Inferior parietal cortex (tissue), 1 donor: ENCODE measurements around the gene THEM4.

Experiments
- DNase-seq: peaks from one replicate; pipeline ENCODE4 v3.0.0-alpha.2; 2016; ENCODE audit errors: extremely low spot score

The THEM4 gene

DNA sequence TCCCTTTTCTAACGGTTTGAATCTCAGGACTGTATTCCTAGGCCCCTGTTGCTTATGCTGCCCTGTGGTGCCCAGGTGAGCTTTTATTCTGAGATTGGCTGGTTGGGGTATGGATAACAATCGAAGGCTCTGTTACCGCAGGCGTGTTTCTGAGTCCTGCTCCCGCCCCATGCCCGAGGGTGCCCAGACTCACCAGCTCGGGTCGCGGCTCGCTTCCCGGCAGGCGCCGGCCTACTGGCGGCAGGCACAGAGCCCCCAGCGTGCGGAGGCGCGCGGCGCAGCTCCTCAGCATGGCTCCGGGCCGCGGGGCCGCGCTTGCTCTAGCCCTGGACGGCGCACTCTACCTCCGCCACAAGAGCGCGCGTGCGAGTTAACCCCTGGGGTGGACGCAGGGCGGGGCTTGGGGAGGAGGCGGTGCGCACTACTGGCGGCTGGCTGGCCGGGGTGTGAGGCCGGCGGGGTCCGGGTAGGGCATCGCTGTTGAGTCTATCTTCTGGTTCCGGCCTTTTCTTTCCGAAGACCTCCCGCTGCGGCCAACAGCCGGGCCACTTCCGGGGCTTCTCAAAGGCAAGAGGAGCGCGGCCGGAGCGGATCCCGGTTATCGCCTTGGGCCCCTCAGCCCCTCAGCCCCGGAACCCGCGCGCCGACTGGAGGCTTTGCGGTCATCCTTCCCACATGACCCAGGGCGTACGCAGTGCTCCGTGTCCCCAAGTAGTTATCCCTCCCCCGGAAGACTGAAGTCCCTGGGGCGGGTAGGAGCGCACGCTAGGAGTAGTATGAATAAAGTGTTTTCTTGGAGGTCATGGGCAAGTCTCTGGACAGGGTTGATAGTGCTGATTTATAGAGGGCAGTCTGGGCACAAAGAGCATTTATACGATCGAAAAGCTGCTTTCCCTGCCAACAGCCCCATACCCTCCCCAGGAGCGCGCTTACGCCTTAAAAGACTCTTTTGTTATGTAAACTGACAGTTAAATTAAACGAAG is at the start of gene THEM4:
TSS of gene THEM4 (minus strand) at position 345 of the 983 bp plus-strand sequence. CDS start at position 292, 53 bp downstream.
- DNase-seq = peak; percentile 89

DNA sequence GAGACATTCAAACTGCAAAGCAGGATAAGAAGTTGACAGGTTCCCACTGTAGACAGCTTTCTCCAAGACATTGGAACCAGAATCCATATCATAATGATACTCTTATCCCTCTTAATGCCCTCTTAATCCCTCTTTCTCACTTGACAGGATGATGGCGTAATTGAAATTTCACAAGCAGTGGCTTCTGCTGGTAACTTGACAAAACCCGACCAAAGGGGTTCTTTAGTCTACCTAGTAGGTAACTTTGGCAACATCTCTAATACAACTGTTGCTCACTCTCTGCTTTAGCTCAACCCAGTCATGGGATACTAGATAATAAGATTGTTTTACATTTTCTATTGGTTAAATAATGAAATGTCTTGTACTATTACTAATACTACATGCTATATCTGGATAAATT is 49.6 kb upstream of the THEM4 start:
- DNase-seq = no peak

DNA sequence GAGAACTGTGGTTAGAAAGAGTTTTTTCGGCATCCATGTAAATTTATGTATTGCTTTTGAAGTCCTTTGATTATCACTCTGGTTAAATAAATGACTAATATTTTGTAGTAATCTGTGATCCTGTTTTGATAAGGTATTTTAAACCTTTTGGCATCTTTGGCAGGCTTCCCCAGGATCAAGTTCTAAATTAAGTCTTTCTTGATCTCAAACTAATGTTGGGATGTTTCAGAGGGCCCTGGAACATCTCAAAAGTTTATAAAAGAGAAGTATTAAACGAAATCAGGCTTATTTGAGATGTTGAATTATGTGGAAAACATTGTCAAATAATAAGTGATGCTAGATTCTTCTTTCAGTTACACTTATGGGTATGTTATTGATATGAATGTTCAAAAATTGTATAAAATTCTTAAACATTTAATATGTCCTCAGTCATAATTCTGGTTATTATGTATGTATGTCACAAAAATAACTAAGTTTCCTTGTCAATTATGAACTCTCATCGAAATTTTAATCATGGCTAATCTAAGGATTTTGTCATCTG is 47.7 kb upstream of the THEM4 start:
- DNase-seq = no peak

DNA sequence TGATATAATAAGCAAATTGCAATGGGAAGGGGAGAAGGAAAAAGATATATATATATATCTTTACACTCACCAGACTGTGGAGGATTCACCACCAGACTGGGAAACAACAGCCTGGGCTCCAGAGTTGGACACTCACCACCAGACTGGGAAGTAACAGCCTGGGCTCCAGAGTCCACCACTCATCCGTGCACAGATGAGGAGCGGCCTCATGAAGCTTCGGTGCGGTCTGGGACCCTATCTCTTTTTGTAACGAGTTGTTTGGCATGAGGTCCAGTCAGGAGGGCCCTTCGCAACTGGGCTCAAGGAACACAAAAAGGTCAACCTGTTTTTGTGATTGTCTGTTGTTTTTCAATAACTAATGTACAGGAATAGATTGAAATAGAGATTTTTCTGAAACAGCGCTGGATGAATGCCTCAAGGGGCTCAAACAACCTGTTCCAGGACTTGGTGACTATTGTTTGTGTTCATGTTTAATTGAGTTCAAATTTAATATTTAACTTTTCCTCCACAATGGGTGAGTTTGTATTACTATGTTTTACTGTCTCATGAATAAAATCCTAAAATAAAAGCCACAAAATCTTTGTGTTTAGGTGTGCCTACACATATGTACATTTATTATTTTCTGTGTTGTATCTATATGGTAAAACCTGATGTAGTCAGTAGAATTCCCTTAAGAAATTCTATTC is 44.2 kb upstream of the THEM4 start:
- no peak for DNase-seq

DNA sequence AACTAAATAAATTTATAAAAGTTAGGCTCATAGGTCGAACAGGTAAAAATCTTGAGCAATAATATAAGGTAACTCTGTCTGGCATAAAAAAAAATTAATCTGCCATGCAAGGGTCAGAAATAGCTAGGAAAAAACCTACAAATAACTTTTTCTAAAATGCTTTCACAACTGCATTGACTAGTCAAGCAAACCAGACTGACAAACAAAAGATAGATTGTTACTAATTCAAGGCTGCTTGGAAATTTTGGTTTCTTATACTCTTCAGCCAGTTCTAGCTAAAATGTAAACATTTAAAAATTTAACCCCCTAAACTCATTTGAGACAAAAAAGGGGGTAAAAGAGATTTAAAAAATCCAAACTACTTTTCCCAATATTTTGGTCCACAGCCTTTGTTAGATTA is 43.5 kb upstream of the THEM4 start:
- DNase-seq = no peak

DNA sequence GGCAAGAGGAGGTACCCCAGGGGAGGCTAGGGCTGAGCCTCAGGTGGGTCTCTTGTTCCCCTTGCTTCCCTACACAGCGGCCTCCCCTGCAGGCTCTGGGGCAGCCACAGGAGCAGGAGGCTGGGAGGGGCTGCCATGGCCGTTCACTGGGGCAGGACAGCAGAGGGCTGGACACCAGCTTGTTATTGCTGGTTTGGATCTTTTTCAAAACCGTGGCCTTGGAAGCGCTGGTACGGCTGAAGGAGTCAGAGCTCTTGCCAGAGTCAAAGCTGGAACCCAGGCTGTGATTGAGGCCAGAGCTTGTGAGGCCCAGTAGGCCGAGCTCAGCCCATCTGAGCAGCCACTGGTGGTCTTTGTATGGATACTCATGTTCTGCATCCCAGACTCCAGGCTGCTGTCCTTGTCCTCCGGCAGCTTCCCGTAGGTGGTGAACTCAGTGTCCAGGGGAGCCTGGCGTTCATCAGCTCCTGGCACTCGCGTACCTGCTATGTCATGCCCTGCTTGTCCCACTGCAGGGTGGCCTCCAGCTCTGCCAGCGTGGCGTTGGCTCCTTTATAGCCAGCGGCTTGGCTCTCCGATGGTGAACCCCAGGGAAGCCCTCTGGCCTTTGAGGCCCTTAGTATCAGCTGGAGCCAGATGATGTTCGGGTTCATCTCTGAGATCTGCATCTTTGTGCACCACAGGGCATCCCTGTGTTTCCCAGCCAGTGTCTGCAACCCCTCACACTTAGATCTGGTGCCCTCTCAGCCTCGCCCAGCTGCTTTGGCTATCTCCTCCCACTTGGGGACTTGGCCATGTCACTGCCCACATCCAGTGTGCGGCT is 40.3 kb upstream of the THEM4 start:
- no peak for DNase-seq

DNA sequence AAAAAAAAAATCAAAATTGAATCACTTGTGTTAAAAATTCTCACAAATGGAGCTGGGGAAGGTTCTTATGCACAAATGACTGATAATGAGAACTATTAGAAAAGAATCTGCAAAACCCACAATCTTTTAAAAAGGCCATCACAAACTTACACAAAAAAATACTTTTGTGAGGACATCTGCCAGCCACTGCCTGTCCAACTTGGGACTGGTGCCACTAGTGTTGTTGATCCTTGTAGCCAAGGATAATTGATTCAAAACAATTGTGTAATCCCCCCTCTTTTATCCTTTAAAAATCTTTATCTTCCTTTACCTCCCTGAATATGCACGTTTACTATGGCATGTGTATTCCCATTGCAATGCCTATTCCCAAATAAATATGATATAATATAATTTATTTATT is 39.2 kb upstream of the THEM4 start:
- no peak for DNase-seq

DNA sequence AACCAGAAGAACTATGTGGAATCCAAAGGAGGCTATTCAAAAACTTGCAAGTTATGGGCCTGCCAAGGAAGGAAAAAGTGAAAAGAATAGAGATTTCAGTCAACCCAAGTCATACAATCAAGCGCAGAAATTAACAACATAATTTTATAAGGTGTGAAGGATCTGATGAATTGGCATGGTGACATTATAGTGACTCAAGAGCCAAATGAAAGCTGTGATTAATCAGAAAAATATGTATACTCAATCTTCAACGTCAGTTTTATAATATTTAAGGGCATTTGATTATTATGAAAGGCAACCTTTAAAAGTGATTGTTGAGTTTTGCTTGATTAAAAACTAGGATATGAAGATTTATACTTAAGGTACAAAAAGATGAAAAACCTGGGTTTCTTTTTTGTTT is 37.8 kb upstream of the THEM4 start:
- no peak for DNase-seq

DNA sequence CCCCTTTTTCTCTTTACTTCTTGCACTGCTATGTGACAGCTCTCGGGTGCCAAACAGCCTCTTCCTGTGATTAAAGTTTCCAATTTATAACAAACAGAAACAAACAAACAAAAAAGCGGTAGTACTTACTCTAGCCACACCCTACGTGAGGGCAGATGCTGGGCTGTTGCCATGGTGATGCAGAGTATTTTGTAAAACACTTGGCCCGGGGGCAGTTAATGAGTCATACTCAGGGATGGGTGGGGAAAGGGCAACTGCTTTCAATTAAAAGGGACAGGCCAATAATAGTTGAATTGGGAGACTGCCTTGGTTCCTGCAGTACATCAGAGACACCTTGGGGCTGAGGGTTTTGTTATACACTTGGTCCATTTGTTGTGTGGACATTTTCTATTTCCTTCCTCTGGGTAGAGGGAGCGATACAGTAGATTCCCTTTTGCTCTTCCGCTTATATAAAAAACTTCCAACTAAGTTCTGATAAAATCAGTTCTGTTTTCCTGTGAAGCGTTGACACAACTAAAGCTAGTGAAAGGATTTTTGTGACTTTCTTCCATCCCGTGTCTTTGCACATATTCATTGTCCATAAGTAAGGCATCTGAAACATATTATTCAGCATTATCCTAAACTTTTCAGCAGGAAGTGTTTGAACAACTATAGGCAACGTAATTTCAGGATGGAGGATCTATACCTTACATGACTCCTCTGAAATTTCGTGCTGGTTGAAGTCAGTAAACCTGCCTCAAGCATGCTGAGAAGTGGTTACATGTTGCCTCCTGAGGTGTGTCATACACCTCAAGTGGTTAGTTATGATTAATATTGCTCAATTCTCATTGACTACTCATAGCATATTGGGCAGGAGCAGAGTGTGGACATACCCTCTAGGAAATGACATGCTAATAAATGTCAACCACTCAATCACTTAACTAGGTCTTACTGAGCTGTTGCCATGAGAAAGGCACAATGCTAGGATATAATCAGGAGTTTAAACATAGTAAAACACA is 36.7 kb upstream of the THEM4 start:
- peak; percentile 13 for DNase-seq

DNA sequence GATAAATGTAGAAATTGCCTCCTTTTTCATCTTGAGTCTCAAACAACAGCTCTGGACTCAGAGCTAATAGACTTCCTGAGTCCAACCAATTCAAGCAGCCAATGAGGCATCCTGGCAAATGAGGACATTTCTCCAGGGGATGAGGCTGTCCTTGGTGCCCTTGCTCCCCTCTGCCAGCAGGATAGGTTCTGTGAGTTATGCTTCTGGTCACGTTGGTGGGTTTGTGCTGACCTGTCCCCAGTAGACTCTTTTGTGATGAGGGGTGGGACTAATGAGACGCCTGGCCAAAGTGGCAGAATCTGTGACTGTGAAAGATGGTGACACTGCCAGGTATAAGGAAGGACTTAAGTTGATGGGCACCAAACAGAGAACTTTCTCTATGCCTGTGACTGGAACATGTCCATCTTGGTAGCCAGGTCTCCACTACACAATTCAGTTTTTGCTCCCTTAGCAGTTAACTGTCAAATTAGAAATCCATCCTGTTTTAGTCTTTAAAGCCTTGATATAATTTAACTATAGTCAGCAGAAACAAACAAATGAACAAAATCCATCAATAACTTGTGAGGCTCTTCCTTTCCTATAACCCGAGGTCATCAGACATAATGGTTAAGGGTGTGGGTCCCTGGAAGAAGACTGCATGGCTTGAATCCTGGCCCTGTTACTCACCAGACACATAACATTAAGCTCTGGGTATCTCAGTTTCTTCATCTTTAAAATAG is 35.7 kb upstream of the THEM4 start:
- no peak for DNase-seq

DNA sequence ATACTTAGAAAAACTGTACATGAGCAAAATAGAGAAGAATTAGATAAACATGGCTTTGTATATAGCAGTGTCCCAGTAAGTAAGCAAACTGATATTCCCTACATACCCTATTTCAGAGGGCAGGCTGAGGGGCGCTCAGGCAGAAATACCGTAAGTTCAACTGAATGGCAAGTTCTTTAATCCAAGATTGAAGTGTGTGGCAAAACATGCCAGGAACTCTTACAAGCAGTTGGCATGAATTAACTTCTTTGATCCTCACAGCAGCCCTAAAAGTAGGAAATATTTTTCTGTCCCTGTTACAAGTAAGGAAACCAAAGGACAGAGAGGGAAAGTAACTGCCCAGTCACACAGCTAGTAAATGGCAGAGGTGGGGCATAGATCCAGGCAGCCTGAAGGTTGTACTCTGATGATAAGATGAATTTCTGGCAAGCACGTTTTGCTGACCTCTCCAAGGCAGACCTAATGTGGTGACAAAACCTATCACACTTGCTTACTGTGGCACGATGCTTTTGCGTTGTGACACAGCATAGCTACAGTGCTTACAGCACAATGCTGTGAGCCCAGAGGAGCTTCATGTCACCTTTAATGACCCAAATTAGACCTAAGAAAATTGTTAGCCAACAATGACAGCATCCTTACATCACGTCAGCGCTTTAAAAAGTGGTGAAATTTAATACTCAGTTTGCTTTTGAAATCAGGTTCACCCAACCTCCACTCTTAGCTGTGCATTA is 35.0 kb upstream of the THEM4 start:
- DNase-seq = no peak

DNA sequence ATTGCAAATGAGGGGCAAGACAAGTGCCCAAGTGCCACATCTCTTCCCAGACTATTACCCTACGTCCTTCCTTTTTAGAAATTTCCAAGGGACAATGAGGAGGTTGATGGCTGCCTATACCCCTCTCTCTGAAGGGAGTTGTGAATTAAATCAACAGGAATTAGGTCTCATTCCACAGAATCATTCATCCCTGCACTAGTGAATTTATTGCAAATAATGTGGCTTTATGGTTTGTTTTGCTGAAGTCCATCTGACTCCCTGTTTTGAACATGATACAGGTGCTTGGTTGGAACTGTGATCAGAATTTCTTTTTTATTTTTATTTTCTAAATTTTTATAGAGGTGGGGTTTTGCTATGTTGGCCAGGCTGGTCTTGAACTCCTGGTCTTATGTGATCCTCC is 34.3 kb upstream of the THEM4 start:
- no peak for DNase-seq

DNA sequence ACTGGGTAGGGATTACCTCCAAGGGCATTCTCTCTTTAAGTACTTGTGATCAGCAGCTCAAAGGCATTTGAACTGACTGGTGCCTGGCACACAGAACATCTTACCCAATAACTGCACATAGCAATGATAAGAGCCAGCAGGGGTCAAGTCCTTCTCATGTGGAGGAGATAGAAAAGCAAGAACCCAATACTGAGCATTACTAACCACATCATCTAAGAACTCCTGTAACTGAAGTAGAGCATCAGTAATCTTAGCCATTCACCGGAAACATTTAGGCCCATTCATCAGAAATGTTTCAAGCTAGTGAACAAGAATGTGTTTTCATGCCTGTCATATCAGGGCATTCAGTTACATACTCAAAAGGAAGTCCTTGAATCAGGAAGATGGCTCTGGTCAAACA is 33.6 kb upstream of the THEM4 start:
- no peak for DNase-seq

DNA sequence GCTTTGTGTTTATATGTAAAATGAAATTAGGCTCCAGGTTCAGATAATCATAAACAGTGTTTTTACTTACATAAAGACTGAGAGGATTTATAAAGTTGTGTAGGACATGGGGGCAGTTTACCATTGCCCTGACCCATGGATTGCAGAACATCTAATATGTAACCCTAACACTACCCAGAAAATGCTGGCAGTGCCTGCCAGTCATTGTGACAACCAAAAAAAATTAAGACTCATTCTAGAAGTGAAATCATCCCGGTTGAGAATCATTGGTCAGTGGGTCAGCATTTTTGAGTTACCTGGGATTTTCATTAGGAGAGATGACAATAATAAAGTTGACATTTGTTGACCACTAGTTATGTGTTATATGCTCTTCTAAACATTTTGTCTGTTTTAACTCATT is 31.2 kb upstream of the THEM4 start:
- DNase-seq = no peak

DNA sequence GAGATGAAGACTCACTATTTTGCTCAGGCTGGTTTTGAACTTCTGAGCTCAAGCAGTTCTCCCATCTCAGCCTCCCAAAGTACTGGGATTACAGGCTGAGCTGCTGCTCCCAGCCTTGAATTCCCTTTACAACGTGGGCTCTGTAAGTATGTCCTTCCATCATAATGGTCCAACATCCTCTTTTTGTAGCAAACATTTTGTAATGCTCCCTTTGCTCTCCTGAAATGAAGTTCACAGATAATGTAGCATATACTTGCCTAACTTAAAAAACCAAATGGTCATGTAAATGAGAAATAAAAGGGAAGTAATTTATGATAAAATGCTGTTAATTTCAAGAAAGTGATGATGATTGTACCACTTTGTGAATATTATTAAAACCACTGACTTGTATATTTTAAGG is 30.5 kb upstream of the THEM4 start:
- DNase-seq = no peak

DNA sequence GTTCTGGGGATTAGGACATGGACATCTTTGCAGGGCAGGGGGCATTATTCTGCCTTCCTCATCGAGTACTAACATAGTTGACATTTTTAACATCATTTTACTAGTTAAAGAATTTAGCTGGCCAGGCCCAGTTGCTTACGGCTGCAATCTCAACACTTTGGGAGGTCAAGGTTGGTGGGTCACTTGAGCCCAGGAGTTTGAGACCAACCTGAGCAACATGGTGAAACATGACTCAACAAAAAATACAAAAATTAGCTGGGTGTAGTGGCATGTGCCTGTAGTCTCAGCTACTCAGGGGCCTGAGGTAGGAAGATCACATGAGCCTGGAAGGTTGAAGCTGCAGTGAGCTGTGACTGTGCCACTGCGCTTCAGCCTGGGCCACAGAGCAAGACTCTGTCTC is 29.8 kb upstream of the THEM4 start:
- DNase-seq = no peak

DNA sequence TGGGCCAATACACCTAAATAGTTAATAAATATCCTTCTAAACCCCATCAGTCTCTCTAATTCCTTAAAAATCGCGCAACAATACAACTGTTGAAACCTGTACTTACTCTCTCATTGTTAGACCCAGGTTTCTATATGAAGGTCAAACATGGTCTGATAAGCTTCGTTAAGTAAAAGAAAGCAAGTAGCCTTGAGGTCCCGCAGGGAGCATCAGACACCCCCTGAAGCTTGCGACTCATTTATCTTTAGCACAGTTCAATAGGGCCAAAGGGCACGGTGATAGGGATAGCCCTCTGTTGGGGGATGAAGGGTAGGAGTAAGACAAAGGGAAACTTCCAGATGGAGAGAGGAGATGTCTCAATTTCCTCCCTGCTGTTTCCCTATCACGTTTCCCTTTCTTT is 27.3 kb upstream of the THEM4 start:
- DNase-seq = no peak

DNA sequence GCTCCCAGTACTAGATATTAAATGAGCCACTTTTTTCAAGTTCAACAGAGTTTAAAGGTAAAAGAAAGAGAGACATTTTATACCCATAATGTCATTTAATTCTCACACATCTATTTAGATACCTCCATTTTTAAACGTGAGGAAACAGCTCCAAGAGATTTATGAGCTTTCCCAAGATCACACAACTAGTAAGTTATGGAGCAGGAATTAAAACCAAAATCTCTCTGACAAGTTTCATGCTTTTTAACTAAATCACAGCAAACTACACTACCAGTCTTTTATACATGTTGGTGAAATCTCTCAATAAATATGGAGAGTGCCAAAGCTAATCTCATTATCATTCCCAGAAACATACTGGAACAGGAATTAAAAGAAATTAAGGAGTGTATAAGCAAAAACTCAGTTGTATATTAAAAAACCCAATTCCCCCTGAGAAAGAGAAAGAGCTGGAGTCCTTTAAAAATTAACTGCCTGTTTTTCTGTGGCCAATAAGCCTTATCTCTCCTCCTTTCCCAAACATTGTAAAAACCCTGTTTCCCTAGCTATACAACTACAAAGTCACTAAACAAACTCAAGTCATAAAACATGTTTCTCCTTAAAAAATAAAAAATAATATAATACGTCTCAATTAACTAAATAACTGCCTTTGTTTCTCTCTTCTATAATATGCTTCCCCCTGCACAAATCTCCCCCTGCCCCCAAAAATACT is 26.7 kb upstream of the THEM4 start:
- DNase-seq = no peak

DNA sequence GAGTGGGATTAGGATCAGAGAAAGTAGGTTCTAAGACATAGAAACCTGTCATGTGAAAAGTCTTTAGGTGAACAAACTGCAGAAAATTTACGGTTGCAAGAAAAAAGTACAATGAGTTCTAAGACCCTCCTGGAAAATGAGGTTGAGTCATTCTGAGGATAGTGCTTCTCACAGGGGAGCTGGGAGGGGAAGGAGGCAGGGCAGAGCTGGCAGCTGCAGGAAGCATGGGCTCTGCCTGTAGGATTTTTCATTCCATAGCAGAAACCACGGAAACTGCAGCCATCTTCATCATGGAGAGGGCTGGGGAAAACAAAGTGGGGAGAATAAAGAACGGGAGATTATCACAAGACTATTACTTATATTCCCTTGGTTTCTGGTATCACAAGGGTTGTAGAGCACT is 25.8 kb upstream of the THEM4 start:
- no peak for DNase-seq
